Measurements from ENCODE around the gene VPS11.

VPS11 gene

GRCh38 chr11:119106564-119107537 lies 39.2 kb downstream of the VPS11 start, which contains the start of gene C2CD2L:
Gene C2CD2L (plus strand): TSS chr11:119107344. CDS start chr11:119107742, 398 bp downstream.
- peak; percentile 97 for DNase-seq

- no peak for DNase-seq
These were observed 40.0 kb downstream of the VPS11 start for GRCh38 chr11:119107538-119108145.

DNA sequence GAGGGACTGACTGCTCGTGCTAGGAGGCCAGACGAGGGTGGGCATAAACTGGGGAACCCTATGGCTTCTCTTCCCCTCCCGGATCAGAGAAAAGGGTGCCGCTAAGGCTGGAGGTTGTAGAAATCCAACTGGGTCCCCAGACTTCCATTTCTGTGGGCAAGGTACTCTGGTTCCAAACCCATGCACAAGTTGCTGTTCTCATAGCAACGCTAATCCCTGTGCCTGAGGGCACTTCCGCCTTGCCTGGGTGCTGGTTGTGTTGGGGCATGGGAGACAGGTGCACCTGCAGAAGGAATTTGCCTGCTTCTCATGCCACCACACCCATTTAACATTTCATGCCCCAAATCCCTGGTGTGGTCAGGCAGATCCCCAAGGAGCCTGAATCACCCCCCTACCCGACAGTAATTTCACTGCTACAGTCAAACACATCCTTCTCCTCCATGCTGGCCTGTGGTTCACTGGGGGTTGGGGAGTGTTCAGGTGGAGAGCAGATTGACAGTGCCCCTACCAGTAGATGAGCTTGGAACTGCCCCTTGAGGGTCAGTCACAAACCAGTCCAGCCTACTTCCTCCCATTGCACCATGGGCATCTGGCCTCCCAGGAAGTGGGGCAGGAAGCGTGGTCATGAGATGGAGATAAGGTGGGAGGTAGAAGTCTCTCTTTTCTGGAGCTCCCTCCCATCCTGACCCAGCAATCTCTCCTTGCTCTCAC lies 40.7 kb downstream of the VPS11 start:
- peak; percentile 63 for DNase-seq

DNA sequence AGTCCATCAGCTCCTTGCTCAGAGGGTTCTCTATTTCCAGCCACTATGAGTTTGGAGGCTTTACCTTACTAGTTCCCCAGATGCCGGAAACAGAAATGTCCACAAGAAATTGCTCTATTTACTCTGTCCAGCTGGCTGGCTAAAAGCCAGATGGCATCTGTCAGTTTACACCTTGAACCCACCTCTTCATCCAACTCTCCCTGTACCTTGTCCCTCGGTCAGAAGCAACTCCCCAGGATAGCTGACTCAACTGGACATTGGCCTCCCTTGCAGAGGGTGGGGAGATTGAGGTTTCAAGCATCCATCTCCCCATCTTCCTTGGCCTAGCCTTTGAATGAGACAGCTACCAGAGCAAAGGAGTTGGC lies 41.2 kb downstream of the VPS11 start:
- DNase-seq: no peak

GRCh38 chr11:119109843-119110242 lies 42.2 kb downstream of the VPS11 start:
- DNase-seq: no peak

- DNase-seq: no peak
These were observed 42.8 kb downstream of the VPS11 start for GRCh38 chr11:119110439-119110838.

DNA sequence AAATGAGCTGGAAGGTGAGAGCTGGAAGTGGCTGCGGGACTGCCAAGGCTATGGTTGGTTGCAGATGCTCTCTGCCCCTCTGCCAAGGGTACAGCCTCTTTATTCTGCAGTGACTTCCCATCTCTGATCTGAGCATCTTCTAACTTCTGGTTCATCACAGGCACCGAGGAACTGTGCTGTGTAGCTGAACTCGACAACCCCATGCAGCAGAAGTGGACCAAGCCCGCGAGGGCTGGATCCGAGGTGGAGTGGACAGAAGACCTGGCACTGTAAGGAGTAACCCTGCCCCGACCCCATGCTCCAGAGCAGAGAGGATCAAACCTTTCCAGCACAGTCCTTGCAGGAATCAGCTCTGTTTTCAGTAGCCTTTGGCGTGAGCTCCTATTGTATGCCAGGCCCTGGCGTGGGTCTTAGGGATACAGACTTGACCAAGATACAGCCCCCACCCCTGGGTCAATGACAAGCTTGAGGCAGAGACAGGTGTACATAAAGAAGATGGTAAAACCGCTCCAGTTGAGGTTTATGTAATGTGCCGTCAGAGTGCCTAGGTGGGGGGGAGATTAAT lies 43.8 kb downstream of the VPS11 start:
- no peak for DNase-seq

DNA sequence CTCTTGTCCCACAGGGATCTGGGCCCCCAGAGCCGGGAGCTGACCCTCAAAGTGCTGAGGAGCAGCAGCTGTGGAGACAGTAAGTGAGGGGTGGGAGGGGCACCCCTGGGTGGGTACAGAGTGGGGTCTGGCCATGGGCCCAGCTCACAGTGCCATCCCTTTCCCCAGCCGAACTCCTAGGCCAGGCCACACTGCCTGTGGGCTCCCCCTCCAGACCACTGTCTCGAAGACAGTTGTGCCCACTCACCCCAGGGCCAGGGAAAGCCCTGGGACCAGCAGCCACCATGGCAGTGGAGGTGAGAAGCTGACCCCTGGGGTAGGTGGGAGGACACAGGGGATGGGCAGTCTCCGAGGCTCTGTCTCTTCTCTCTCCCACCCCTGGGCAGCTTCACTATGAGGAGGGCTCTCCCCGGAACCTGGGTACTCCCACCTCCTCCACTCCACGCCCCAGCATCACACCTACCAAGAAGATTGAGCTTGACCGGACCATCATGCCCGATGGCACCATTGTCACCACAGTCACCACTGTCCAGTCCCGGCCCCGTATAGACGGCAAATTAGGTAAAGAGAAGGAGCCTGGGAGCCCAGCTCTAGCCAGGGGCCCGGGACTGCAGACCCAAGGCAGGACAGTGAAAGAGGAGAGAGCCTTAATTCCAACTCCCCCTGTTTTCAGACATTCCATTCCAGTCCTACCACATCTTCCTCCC lies 44.8 kb downstream of the VPS11 start:
- DNase-seq: no peak

DNA sequence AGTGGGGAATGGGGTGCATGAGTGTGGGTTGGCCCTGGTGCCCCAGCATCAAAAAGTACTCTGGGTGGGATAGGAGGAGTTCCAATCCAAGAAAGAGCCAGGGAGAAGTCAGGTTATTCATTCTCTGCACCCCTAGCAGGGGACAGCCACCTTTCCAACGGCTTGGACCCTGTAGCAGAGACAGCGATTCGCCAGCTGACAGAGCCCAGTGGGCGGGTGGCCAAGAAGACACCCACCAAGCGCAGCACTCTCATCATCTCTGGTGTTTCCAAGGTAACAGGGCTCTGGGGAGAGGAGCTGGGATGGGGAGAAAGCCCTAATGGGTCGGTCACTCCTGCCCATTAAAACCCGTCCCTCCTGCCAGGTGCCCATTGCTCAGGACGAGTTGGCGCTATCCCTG lies 46.1 kb downstream of the VPS11 start:
- DNase-seq: no peak

- no peak for DNase-seq
These were observed 46.7 kb downstream of the VPS11 start for GRCh38 chr11:119114351-119114750.

- DNase-seq: no peak
These were observed 48.0 kb downstream of the VPS11 start for GRCh38 chr11:119115484-119116234.

GRCh38 chr11:119116235-119116594 lies 48.6 kb downstream of the VPS11 start:
- DNase-seq: no peak

- DNase-seq: no peak
These were observed 49.0 kb downstream of the VPS11 start for GRCh38 chr11:119116601-119117000.

DNA sequence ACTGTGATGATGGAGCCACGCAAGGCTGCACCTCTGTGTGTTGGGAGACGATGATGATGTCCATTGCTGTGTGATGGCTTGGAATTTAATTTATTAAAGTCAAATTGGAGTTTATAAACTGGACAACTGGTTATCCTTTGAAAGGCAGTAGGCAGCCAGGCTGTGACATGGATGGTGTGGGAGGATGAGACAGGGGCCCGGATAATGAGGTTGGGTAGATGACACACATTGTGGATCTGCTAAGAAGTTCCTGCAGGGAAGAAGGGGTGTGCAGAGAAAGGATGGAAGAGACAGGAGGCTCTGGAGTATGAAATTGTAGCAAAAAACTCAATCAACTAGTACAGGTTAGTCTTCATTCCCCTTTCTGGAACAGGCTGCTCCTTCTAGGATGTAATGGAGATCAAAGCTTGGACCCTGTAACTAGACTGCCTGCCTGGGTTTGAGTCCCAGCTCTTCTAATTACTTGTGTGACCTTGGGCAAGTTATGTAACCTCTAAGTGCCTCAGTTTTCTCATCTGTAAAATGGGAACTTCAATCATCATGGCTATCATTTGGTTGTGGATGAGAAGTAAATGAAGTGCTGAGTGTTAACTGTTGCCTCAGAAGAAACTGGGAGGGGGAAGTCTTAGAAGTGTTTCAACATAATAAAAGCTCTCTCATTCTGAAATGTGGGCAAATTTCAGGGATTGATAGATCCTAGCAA lies 49.5 kb downstream of the VPS11 start:
- DNase-seq: no peak

GRCh38 chr11:119118227-119118626 lies 50.6 kb downstream of the VPS11 start:
- no peak for DNase-seq

- no peak for DNase-seq
These were observed 51.3 kb downstream of the VPS11 start for GRCh38 chr11:119118946-119119345.

GRCh38 chr11:119120639-119121007 lies 53.0 kb downstream of the VPS11 start:
- DNase-seq: peak; percentile 45

- DNase-seq: peak; percentile 100
These were observed 53.6 kb downstream of the VPS11 start, which contains the start of gene HINFP for GRCh38 chr11:119121008-119121810. Gene HINFP (plus strand): TSS chr11:119121580. CDS start chr11:119126945, 5,365 bp downstream.

DNA sequence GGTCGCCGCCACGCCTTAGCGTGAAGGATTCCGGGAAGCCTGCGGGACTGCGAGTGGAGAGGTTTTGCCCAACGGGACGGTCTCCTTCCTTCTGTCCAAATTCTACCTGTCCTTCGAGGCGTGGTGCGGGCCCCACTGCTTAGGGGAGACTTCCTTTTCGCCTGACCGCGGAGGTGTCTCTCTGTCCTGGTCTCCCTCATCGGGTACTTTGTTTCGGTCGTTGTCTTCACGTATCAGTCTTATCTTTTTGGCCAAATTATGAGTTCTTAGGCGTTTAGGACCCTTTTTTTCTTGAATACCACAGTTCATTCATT lies 54.1 kb downstream of the VPS11 start:
- DNase-seq: no peak

DNA sequence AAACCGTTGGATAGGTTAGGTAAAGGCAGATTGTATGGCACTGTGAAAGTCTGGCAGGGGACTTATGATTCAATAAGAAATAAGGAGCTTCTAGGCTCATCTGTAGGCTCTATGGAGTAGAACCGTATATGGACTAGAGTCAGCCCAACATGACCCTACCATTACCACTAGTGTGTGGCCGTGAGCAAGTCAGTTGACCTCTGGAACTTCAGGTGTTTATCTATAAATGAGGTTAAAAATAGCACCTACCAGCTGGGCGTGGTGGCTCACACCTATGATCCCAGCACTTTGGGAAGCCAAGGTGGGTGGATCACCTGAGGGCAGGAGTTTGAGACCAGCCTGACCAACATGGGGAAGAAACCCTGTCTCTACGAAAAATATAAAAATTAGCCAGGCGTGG lies 58.2 kb downstream of the VPS11 start:
- DNase-seq: no peak

All from NCI-H1105 (cell line).